ENCODE data around the gene F5. TPM values are rescaled to one million over a fixed set of nuclear protein-coding genes. Genes with fewer than 3 reads are reported as not detected.
"Not testable (repeated sequence)": the region's sequence is repeated elsewhere in the genome, so short reads cannot be mapped to it uniquely, and the experiment has no call there.

The F5 gene
- total RNA-seq, 2 experiments from 2014 or later = 20.7 to 23.3 TPM

GRCh38 chr1:169507413-169507812, 78.9 kb downstream of the F5 start:
- DNase-seq (no peak), ATAC-seq (no peak)
- Mint-ChIP-seq H3K4me1 (ENCODE audit: low read depth) (peaks cover 16% of the 10 kb centered on the region), H3K9me3 (no peaks in the 10 kb centered on the region), H3K36me3 (ENCODE audit: low read depth) (peaks cover 4% of the 10 kb centered on the region), H3K27me3 (no peaks in the 10 kb centered on the region), H3K27ac (no peak overlapping the region), H3K4me3 (no peak overlapping the region)
- POLR2A ChIA-PET = no interaction called here
- CTCF ChIA-PET = interaction anchor here (1.1 kb wide), 1 partner anchor 22 kb away, joined by 3 read pairs; the partner anchor contains the start of gene SLC19A2
- no peak for TF ChIP-seq CTCF (IDR thresholded peaks at IDR 0.05)
- intact Hi-C loops (cut with micrococcal nuclease) = no loop called here

- H3K36me3 Mint-ChIP-seq (ENCODE audit: low read depth); DNase-seq; H3K4me1 Mint-ChIP-seq (ENCODE audit: low read depth); ATAC-seq; CTCF ChIA-PET; POLR2A ChIA-PET; H3K27ac Mint-ChIP-seq; H3K4me3 Mint-ChIP-seq; intact Hi-C loops (cut with micrococcal nuclease); H3K9me3 Mint-ChIP-seq; H3K27me3 Mint-ChIP-seq: not testable (repeated sequence)
Observed at GRCh38 chr1:169503601-169504000, 82.7 kb downstream of the F5 start.

- Mint-ChIP-seq H3K36me3 (ENCODE audit: low read depth) (peaks cover 15% of the 10 kb centered on the region), H3K4me3 (no peak overlapping the region), H3K9me3 (peaks cover 8% of the 10 kb centered on the region), H3K27me3 (peaks cover 20% of the 10 kb centered on the region), H3K4me1 (ENCODE audit: low read depth) (peaks cover 3% of the 10 kb centered on the region), H3K27ac (no peak overlapping the region)
- DNase-seq = no peak
- ATAC-seq = no peak
- intact Hi-C loops (cut with micrococcal nuclease) = no loop called here
- no peak for TF ChIP-seq CTCF (IDR thresholded peaks at IDR 0.05)
- POLR2A ChIA-PET = no interaction called here
- CTCF ChIA-PET = no interaction called here
Observed at GRCh38 chr1:169499807-169500206, 86.5 kb downstream of the F5 start.

- TF ChIP-seq CTCF (IDR thresholded peaks at IDR 0.05) = no peak
- Mint-ChIP-seq H3K4me3 (no peak overlapping the region), H3K27ac (no peak overlapping the region), H3K27me3 (peaks cover 22% of the 10 kb centered on the region), H3K9me3 (peaks cover 8% of the 10 kb centered on the region), H3K36me3 (ENCODE audit: low read depth) (peaks cover 11% of the 10 kb centered on the region), H3K4me1 (ENCODE audit: low read depth) (peaks cover 4% of the 10 kb centered on the region)
- intact Hi-C loops (cut with micrococcal nuclease) = no loop called here
- POLR2A ChIA-PET = no interaction called here
- no peak for DNase-seq
- CTCF ChIA-PET = interaction anchor here (1.2 kb wide), 1 partner anchor 201 kb away, joined by 3 read pairs; no protein-coding TSS in a partner anchor
- ATAC-seq = no peak
Observed at GRCh38 chr1:169497317-169497716, 89.0 kb downstream of the F5 start.

- intact Hi-C loops (cut with micrococcal nuclease) = no loop called here
- Mint-ChIP-seq H3K27ac (no peak overlapping the region), H3K4me1 (ENCODE audit: low read depth) (peaks cover 12% of the 10 kb centered on the region), H3K4me3 (no peak overlapping the region), H3K27me3 (peaks cover 22% of the 10 kb centered on the region), H3K36me3 (ENCODE audit: low read depth) (peaks cover 11% of the 10 kb centered on the region), H3K9me3 (peaks cover 8% of the 10 kb centered on the region)
- TF ChIP-seq CTCF (IDR thresholded peaks at IDR 0.05) = no peak
- POLR2A ChIA-PET = interaction anchor here (1.5 kb wide), 1 partner anchor 10 kb away, joined by 3 read pairs; the partner anchor contains the start of gene SLC19A2
- no peak for DNase-seq
- CTCF ChIA-PET = no interaction called here
- ATAC-seq = no peak
Observed at GRCh38 chr1:169495916-169496315, 90.4 kb downstream of the F5 start.

Data from activated CD8-positive, alpha-beta T cell treated with anti-CD3 and anti-CD28 coated beads for 36 hours (primary cell).